IMR-90 (cell line): ENCODE results near the gene LONP2. TPM values are rescaled to one million over a fixed set of nuclear protein-coding genes. Genes with fewer than 3 reads are reported as not detected.

Experiments
- ATAC-seq: fragments of 200-7000 bp; cut with Tn5 transposase; 2 replicates; pipeline ENCODE4 v1.9.1; 2020; ENCODE audit warnings: low read depth, mild to moderate bottlenecking, moderate library complexity
- BruUV-seq: library from RNA; stranded (reverse); fragments of 400-500 nt; replicated peaks from 2 replicates; lab custom pipeline; 2021; lab: Mats Ljungman, UMichigan
- CTCF ChIA-PET: fragments of 300-600 bp; formaldehyde crosslinking; extraction: SDS; loops from one replicate; lab custom pipeline; 2021; ENCODE audit warnings: antibody characterized with exemption; lab: Yijun Ruan, JAX
- POLR2A ChIA-PET: fragments of 300-600 bp; sonication (Branson Sonifier 250); formaldehyde crosslinking; loops from one replicate; lab custom pipeline; 2022; ENCODE audit warnings: antibody characterized with exemption; ENCODE audit not compliant: unreplicated experiment; lab: Charles Lee
- DNase-seq: peaks from one replicate; pipeline ENCODE4 v3.0.0; 2013
- H2AFZ ChIP-seq: replicated peaks from 2 replicates; pipeline ENCODE3; 2013; ENCODE audit warnings: low read length, mild to moderate bottlenecking; ENCODE audit not compliant: poor library complexity
- H2AK5ac ChIP-seq: 2 replicates; pipeline ENCODE4 v1.6.1; 2013; ENCODE audit warnings: low read depth, low read length, inconsistent platforms
- H2AK9ac ChIP-seq: replicated peaks from 2 replicates; pipeline ENCODE3; 2013; ENCODE audit warnings: mild to moderate bottlenecking, low read depth, low read length, moderate library complexity; ENCODE audit not compliant: poor library complexity
- H2BK120ac ChIP-seq: 2 replicates; pipeline ENCODE4 v1.6.1; 2013; ENCODE audit warnings: low read depth, low read length, inconsistent platforms
- H2BK15ac ChIP-seq: 3 replicates; pipeline ENCODE4 v1.6.1; 2013; ENCODE audit warnings: low read depth, low read length, inconsistent platforms
- H2BK20ac ChIP-seq: 2 replicates; pipeline ENCODE4 v1.6.1; 2013; ENCODE audit warnings: low read depth, mild to moderate bottlenecking, inconsistent platforms, low read length, moderate library complexity
- H2BK5ac ChIP-seq: 2 replicates; pipeline ENCODE4 v1.6.1; 2013; ENCODE audit warnings: mild to moderate bottlenecking, low read depth, low read length, inconsistent platforms; ENCODE audit not compliant: poor library complexity, severe bottlenecking
- H3K14ac ChIP-seq: replicated peaks from 2 replicates; pipeline ENCODE4 v1.6.1; 2013; ENCODE audit warnings: low read depth, low read length, inconsistent platforms
- H3K18ac ChIP-seq: 2 replicates; pipeline ENCODE4 v1.6.1; 2013; ENCODE audit warnings: low read depth, low read length, control low read depth
- H3K23ac ChIP-seq: 2 replicates; pipeline ENCODE4 v1.6.1; 2013; ENCODE audit warnings: low read depth, low read length, inconsistent platforms
- H3K27ac ChIP-seq: 2 replicates; pipeline ENCODE4 v1.5.1; 2013; ENCODE audit warnings: mild to moderate bottlenecking, control low read depth, low read length; ENCODE audit not compliant: insufficient read depth
- H3K27me3 ChIP-seq: 2 replicates; pipeline ENCODE4 v1.6.1; 2013; ENCODE audit warnings: low read length; ENCODE audit not compliant: control insufficient read depth, insufficient read depth
- H3K36me3 ChIP-seq: 2 replicates; pipeline ENCODE4 v1.6.1; 2013; ENCODE audit warnings: low read length, mixed read lengths; ENCODE audit not compliant: control insufficient read depth, insufficient read depth
- H3K4ac ChIP-seq: 2 replicates; pipeline ENCODE4 v1.6.1; 2013; ENCODE audit warnings: low read depth, low read length, inconsistent platforms
- H3K4me1 ChIP-seq: 2 replicates; pipeline ENCODE4 v1.6.1; 2013; ENCODE audit warnings: low read length, mixed read lengths; ENCODE audit not compliant: control insufficient read depth, insufficient read depth
- H3K4me2 ChIP-seq: 2 replicates; pipeline ENCODE4 v1.6.1; 2013; ENCODE audit warnings: low read depth, mild to moderate bottlenecking, control low read depth, low read length, moderate library complexity
- H3K4me3 ChIP-seq: 2 replicates; pipeline ENCODE4 v1.5.1; 2013; ENCODE audit warnings: low read depth, mild to moderate bottlenecking, control low read depth, low read length, moderate library complexity; ENCODE audit not compliant: insufficient read depth
- H3K56ac ChIP-seq: 2 replicates; pipeline ENCODE4 v1.6.1; 2013; ENCODE audit warnings: low read length, inconsistent platforms; ENCODE audit not compliant: insufficient read depth; ENCODE audit errors: extremely low read depth
- H3K79me1 ChIP-seq, 2 experiments: 2 replicates each; pipeline ENCODE4 v1.6.1; 2013; ENCODE audit warnings: low read length in 2 of 2, inconsistent platforms in 1 of 2, low read depth in 1 of 2
- H3K9ac ChIP-seq: 2 replicates; pipeline ENCODE4 v1.6.1; 2013; ENCODE audit warnings: low read depth, low read length, control low read depth
- H3K9me1 ChIP-seq: 2 replicates; pipeline ENCODE4 v1.6.1; 2013; ENCODE audit warnings: low read length, inconsistent platforms; ENCODE audit not compliant: insufficient read depth
- H3K9me3 ChIP-seq: 2 replicates; pipeline ENCODE4 v1.6.1; 2013; ENCODE audit warnings: low read length; ENCODE audit not compliant: control insufficient read depth, insufficient read depth
- H4K20me1 ChIP-seq: 2 replicates; pipeline ENCODE4 v1.6.1; 2013; ENCODE audit warnings: low read length, inconsistent platforms; ENCODE audit not compliant: insufficient read depth
- H4K5ac ChIP-seq: 2 replicates; pipeline ENCODE4 v1.6.1; 2013; ENCODE audit warnings: mild to moderate bottlenecking, low read depth, low read length, control low read depth
- H4K8ac ChIP-seq, 2 experiments: 2 replicates each; pipeline ENCODE4 v1.6.1; 2013; ENCODE audit warnings: low read depth in 2 of 2, low read length in 2 of 2, control low read depth in 1 of 2, inconsistent platforms in 1 of 2
- H4K91ac ChIP-seq: 2 replicates; pipeline ENCODE4 v1.6.1; 2013; ENCODE audit warnings: low read depth, low read length, inconsistent platforms; ENCODE audit not compliant: insufficient read depth
- CEBPB ChIP-seq: IDR thresholded peaks from 2 replicates; pipeline ENCODE4 v1.6.1; 2012; ENCODE audit warnings: low read depth, low read length, improper control_type of control experiment
- CHD1 ChIP-seq: IDR thresholded peaks from 2 replicates; pipeline ENCODE4 v1.6.1; 2012; ENCODE audit warnings: low read depth, low read length, improper control_type of control experiment
- FOS ChIP-seq: fragments of 150-350 bp; IDR thresholded peaks from 2 replicates; pipeline ENCODE4 v1.6.1; 2016; ENCODE audit warnings: low read depth, low read length
- MAFK ChIP-seq: IDR thresholded peaks from 2 replicates; pipeline ENCODE4 v1.6.1; 2012; ENCODE audit warnings: low read depth, low read length, improper control_type of control experiment
- NFE2L2 ChIP-seq: fragments of 150-350 bp; IDR thresholded peaks from 2 replicates; pipeline ENCODE4 v1.6.1; 2016; ENCODE audit warnings: low read depth, mild to moderate bottlenecking, low read length
- POLR2A ChIP-seq: IDR thresholded peaks from 2 replicates; pipeline ENCODE4 v1.6.1; 2012; ENCODE audit warnings: mild to moderate bottlenecking, low read depth, low read length
- RAD21 ChIP-seq: IDR thresholded peaks from 2 replicates; pipeline ENCODE4 v1.6.1; 2012; ENCODE audit warnings: low read length, improper control_type of control experiment
- RFX5 ChIP-seq: IDR thresholded peaks from 2 replicates; pipeline ENCODE4 v1.8.0; 2012; ENCODE audit warnings: low read depth, mild to moderate bottlenecking, low read length, moderate library complexity
- SMC3 ChIP-seq: fragments of 150-350 bp; IDR thresholded peaks from 2 replicates; pipeline ENCODE4 v1.6.1; 2016; ENCODE audit warnings: low read depth, mild to moderate bottlenecking, antibody characterized with exemption, low read length, moderate library complexity
- WGBS, 2 experiments: methylation state at CpG; one replicate each; pipeline versions ENCODE4 v1.1.5 to v1.1.7; 2013; ENCODE audit warnings: missing lambda C conversion rate in 2 of 2; ENCODE audit not compliant: insufficient read length in 1 of 2; ENCODE audit errors: extremely low coverage in 2 of 2; 5-methylcytosine and 5-hydroxymethylcytosine counted together
- dilution Hi-C: fragments of 300-500 bp; cut with HindIII; formaldehyde crosslinking; loops from one replicate; pipeline ENCODE4 v1.14.3; 2018; ENCODE audit warnings: low sequenced_read_pairs; ENCODE audit not compliant: unreplicated experiment
- in situ Hi-C: fragments of 300-500 bp; cut with MboI; formaldehyde crosslinking; loops from 3 replicates; pipeline ENCODE4 v1.14.3; 2019; ENCODE audit warnings: low sequenced_read_pairs, inconsistent platforms, mixed read lengths
- intact Hi-C: fragments of 100-400 bp; cut with micrococcal nuclease; formaldehyde crosslinking; loops from 2 replicates; pipeline ENCODE4 v1.10.0; 2022
- polyA plus RNA-seq, 3 experiments: library from polyadenylated mRNA; depleted of rRNA; stranded (reverse); fragments of >200 nt; gene quantifications; 2 replicates each; pipeline ENCODE4 v1.2.3, GENCODE V29; 2012; ENCODE audit warnings: low replicate concordance in 1 of 3
- total RNA-seq: library from RNA; depleted of rRNA; stranded (reverse); fragments of >200 nt; gene quantifications from 2 replicates; pipeline ENCODE4 v1.2.3, GENCODE V29; 2012
- TF ChIP-seq, protein P1 (sequence below): fragments of 150-350 bp; IDR thresholded peaks from 2 replicates; pipeline ENCODE4 v1.6.1; 2017; ENCODE audit warnings: mild to moderate bottlenecking, antibody characterized with exemption, low read length, low read depth
- TF ChIP-seq, protein P2 (sequence below): conservative IDR thresholded peaks from 2 replicates; pipeline ENCODE4 v1.5.1; 2012; ENCODE audit warnings: mild to moderate bottlenecking, low read depth, low read length, improper control_type of control experiment
- TF ChIP-seq, protein P3 (sequence below): fragments of 150-350 bp; IDR thresholded peaks from 2 replicates; pipeline ENCODE4 v1.6.1; 2016; ENCODE audit warnings: low read depth, mild to moderate bottlenecking, low read length, moderate library complexity, borderline replicate concordance

The LONP2 gene
- total and polyA plus RNA-seq, 2 of the 4 experiments (the other 2 are of a cell fraction) = 31.5 to 90.9 TPM

DNA sequence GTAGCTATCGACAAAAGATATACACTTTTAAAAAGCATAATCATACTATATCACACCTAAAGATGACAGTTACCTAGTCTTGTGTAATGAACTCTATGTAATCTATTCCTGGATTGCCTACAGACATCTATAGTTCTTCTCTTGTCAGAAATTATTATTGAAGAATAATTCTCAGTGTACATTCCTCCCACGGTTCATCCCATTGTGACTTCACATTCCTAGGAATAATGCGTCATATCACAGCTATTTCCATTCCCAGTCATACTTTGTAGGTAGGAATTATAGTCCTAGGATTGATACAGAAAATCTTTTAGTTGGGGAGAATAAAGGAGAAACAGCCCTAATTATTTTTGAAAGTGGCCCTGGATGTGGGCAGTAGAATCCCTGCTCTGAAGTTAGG, 47.2 kb downstream of the LONP2 start:
- peak; percentile 40; the same call in 1 of the 2 replicates for ATAC-seq
- H3K27ac ChIP-seq = no peak overlapping the region
- H3K4me3 ChIP-seq = no peak overlapping the region
- no peak overlapping the region for H3K23ac ChIP-seq
- H4K20me1 ChIP-seq = no peaks in the 10 kb centered on the region
- no peak overlapping the region for H3K56ac ChIP-seq
- peak; percentile 39 for DNase-seq
- no peak overlapping the region for H2BK5ac ChIP-seq
- H2AFZ ChIP-seq = no peak overlapping the region
- intact Hi-C loops (no loop called here), dilution Hi-C loops (no loop called here), in situ Hi-C loops (no loop called here)
- BruUV-seq = no TSS peak
- no peak overlapping the region for H2BK120ac ChIP-seq
- POLR2A ChIA-PET = no interaction called here
- CTCF ChIA-PET = interaction anchor here (0.9 to 1.1 kb wide), 2 partner anchors 32 to 75 kb away, joined by 3 read pairs; no protein-coding TSS in a partner anchor
- no peak overlapping the region for H2AK9ac ChIP-seq
- peaks cover 32 to 42% of the 10 kb centered on the region in 2 experiments for H3K79me1 ChIP-seq
- H2AK5ac ChIP-seq = no peak overlapping the region
- H4K5ac ChIP-seq = no peak overlapping the region
- H3K18ac ChIP-seq = no peak overlapping the region
- H4K8ac ChIP-seq = no peak overlapping the region; a peak in 1 of 4 replicates
- 0 out of 2 replicates have a peak, but pooled peaks cover 3% of the 10 kb centered on the region for H3K9me1 ChIP-seq
- WGBS, 2 experiments = no CpG with 5 or more reads among the region's 3 CpGs
- peaks cover 12% of the 10 kb centered on the region for H3K9me3 ChIP-seq
- H3K9ac ChIP-seq = no peak overlapping the region
- H4K91ac ChIP-seq = no peak overlapping the region
- no peak overlapping the region for H2BK15ac ChIP-seq
- TF ChIP-seq POLR2A (no peak), FOS (no peak), CEBPB (no peak), RAD21 (no peak), NFE2L2 (no peak), RFX5 (no peak), CHD1 (no peak), MAFK (no peak), SMC3 (no peak)
- TF ChIP-seq, protein P1, sequence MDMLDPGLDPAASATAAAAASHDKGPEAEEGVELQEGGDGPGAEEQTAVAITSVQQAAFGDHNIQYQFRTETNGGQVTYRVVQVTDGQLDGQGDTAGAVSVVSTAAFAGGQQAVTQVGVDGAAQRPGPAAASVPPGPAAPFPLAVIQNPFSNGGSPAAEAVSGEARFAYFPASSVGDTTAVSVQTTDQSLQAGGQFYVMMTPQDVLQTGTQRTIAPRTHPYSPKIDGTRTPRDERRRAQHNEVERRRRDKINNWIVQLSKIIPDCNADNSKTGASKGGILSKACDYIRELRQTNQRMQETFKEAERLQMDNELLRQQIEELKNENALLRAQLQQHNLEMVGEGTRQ = no peak
- TF ChIP-seq, protein P2, sequence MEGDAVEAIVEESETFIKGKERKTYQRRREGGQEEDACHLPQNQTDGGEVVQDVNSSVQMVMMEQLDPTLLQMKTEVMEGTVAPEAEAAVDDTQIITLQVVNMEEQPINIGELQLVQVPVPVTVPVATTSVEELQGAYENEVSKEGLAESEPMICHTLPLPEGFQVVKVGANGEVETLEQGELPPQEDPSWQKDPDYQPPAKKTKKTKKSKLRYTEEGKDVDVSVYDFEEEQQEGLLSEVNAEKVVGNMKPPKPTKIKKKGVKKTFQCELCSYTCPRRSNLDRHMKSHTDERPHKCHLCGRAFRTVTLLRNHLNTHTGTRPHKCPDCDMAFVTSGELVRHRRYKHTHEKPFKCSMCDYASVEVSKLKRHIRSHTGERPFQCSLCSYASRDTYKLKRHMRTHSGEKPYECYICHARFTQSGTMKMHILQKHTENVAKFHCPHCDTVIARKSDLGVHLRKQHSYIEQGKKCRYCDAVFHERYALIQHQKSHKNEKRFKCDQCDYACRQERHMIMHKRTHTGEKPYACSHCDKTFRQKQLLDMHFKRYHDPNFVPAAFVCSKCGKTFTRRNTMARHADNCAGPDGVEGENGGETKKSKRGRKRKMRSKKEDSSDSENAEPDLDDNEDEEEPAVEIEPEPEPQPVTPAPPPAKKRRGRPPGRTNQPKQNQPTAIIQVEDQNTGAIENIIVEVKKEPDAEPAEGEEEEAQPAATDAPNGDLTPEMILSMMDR = no peak
- TF ChIP-seq, protein P3, sequence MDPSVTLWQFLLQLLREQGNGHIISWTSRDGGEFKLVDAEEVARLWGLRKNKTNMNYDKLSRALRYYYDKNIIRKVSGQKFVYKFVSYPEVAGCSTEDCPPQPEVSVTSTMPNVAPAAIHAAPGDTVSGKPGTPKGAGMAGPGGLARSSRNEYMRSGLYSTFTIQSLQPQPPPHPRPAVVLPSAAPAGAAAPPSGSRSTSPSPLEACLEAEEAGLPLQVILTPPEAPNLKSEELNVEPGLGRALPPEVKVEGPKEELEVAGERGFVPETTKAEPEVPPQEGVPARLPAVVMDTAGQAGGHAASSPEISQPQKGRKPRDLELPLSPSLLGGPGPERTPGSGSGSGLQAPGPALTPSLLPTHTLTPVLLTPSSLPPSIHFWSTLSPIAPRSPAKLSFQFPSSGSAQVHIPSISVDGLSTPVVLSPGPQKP = no peak
- H3K14ac ChIP-seq = no peak overlapping the region
- no peak overlapping the region for H3K4ac ChIP-seq
- no peaks in the 10 kb centered on the region for H3K27me3 ChIP-seq
- H3K36me3 ChIP-seq = peaks cover 29% of the 10 kb centered on the region
- H3K4me1 ChIP-seq = peaks cover 1% of the 10 kb centered on the region; the same call in 1 of the 2 replicates
- H2BK20ac ChIP-seq = no peak overlapping the region
- no peak overlapping the region for H3K4me2 ChIP-seq
